Epithelial cell of esophagus (primary cell): ENCODE measurements around the gene LTK.
"Not testable (repeated sequence)": the region's sequence is repeated elsewhere in the genome, so short reads cannot be mapped to it uniquely, and the experiment has no call there.

Experiments used
- DNase-seq: peaks from one replicate; pipeline ENCODE4 v3.0.0; 2010; ENCODE audit warnings: low read depth
- H3K4me3 ChIP-seq: 2 replicates; pipeline ENCODE4 v1.5.1; 2011; ENCODE audit warnings: mild to moderate bottlenecking, low read length, control low read depth
- TF ChIP-seq, protein P1 (sequence below): IDR thresholded peaks from 2 replicates; pipeline ENCODE4 v1.5.1; 2011; ENCODE audit warnings: low read depth, mild to moderate bottlenecking, low read length, control low read depth, inconsistent platforms; ENCODE audit not compliant: insufficient read depth; ENCODE audit errors: missing control alignments

The LTK gene

DNA sequence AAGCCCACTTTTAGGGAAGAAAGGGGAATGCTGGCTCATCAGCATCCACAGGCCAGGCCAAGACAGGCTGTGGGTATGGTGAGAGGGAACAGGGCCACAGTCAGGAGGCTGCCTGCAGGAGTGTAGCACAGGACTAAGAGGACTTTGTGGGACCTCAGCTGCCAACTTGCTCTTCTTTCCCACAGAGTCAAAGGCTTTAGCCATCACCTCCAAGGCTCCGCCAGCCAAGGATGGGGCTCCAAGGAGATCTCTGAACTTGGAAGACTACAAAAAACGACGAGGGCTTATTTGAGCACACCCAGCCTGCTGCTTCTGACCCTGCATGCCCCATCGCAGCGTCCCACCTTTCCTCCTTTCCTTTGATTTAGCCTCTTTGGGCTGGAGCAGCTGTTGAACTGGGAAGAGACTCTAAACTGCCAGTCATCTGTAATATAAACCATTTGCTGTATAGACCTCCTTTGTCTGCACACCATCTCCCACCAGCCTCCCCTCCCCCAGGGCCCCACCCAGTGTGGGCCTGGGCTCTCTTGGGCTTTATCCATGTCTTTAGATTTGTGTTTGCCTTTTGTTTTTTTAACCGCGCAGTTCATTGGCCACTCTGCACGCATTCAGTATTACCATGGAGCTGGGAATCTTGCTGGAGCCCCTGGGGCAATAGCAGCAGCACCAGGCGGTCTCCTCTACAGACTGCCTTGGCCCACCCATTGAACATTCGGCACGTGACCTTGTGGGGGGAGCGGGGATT lies 33.1 kb downstream of the LTK start:
- TF ChIP-seq, protein P1, sequence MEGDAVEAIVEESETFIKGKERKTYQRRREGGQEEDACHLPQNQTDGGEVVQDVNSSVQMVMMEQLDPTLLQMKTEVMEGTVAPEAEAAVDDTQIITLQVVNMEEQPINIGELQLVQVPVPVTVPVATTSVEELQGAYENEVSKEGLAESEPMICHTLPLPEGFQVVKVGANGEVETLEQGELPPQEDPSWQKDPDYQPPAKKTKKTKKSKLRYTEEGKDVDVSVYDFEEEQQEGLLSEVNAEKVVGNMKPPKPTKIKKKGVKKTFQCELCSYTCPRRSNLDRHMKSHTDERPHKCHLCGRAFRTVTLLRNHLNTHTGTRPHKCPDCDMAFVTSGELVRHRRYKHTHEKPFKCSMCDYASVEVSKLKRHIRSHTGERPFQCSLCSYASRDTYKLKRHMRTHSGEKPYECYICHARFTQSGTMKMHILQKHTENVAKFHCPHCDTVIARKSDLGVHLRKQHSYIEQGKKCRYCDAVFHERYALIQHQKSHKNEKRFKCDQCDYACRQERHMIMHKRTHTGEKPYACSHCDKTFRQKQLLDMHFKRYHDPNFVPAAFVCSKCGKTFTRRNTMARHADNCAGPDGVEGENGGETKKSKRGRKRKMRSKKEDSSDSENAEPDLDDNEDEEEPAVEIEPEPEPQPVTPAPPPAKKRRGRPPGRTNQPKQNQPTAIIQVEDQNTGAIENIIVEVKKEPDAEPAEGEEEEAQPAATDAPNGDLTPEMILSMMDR: no peak
- H3K4me3 ChIP-seq: no peak overlapping the region
- DNase-seq: no peak

DNA sequence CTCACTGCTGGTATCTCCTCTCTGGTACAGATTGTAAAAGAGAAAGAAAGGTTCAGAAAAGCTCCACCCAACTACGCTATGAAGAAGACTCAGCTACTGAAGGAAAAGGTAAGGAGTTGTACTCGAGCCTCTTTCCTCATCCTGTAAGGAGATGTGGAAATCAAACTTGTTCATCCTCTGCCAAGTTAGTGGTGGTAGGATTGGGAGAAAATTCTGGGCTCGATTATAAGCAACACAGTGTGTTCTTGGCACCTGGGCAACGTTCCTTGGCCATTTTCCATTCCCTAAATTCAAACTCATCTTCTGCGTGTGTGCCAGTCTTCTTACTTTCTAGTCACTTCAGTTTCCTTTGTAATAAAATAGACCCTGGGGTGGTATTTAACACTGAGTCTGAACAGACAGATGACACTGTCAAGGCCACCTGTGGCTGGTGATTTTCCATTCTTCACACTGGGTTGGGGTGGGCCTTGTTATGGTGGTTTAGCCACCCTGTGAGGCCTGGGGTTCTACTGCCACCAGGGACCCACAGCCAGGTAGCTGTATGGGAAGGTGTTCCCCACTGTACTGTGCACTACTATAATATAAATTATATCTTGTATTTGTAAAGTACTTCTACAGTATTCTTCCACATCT lies 37.1 kb downstream of the LTK start:
- H3K4me3 ChIP-seq: no peak overlapping the region
- peak; percentile 37 for DNase-seq
- TF ChIP-seq, protein P1: no peak

DNA sequence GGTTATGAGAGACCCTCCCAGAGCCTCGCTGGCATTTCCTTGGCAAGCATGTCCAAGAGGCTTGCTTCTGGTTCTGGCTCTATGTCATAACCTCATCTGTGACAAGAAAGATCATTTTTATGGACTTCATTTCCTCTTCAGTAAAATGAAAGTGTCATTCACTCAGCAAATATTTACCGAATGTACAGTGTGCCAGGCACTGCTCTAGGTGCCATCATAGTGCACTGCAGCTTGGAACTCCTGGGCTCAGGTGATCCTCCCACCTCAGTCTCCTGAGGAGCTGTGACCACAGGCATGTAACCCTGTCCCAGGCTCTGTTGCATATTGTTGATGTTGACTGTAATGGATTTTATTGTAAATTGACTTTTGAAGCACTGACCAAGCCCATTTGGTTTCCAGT lies 38.7 kb downstream of the LTK start:
- TF ChIP-seq, protein P1: no peak
- H3K4me3 ChIP-seq: no peak overlapping the region
- DNase-seq: no peak

DNA sequence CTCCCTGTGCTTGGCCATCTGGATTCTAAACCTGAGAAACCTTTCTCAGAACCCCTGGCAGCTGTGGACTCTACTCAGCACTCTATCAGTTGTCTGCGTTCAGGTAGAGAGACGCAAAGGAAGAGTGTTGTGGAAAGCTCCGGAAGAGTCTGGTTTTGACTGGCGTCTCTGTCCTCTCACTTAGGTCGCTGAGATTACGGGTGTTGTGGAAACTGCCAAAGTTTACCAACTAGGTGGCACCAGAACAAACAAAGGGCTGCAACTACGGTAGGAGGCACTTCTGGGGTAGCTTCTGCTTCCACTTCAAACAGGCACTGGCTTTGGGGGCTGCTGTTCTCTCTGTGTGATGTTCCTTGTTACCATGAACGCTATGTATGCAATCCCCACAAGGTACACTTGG lies 39.2 kb downstream of the LTK start:
- no peak for DNase-seq
- H3K4me3 ChIP-seq: no peak overlapping the region
- TF ChIP-seq, protein P1: no peak

DNA sequence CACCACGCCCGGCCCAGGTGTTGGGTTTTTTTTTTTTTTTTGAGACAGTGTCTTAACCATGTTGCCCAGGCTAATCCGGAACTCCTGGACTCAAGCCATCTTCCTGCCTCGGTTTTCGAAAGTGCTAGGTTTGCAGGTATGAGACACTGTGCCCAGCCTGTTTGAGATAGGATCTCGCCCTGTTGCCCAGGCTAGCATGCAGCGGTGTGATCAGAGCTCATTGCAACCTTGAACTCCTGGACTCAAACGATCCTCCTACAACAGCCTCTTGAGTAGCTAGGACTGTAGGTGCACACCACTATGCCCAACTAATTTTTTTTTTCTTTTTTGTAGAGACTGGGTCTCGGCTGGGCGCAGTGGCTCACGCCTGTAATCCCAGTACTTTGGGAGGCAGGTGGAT lies 40.2 kb downstream of the LTK start:
- H3K4me3 ChIP-seq: no peak overlapping the region
- DNase-seq: no peak
- TF ChIP-seq, protein P1: no peak

DNA sequence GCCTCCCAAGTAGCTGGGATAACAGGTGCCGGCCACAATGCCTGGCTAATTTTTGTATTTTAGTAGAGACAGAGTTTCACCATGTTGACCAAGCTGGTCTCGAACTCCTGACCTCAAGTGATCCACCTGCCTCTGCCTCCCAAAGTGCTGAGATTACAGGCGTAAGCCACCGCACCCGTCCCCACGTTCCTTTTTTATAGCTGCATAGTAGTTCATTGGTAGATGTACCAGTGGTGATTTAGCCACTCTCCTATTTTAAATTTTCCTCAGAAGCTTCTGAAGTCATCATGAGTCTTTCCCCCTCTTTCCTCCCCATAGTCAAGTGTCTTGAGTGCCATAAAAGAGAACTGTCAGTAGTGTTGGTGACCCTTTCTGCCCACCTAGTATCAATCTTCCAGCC lies 44.0 kb downstream of the LTK start:
- H3K4me3 ChIP-seq, DNase-seq: not testable (repeated sequence)

DNA sequence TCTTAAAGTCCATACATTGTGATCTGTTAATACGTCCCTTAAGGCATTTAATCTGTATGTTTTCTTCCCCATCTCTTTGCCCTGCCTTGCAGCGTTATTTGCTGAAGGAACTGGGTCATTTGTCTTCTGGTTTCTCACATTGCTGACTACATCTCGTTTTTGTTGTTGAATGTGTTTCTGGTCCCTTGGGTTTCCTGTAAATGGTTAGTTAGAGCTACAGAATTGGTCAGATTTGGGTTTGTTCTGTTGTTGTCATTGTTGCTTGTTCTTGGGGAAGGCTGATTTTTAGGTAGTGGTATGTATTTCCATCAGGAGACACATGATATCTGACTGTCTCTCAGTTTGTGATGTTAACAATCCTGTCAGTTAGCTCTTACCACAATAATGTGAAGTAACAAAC lies 46.9 kb downstream of the LTK start:
- no peak for DNase-seq
- TF ChIP-seq, protein P1: no peak
- no peak overlapping the region for H3K4me3 ChIP-seq
